ENCODE data around the gene YPEL5. TPM values are rescaled to one million over a fixed set of nuclear protein-coding genes. Genes with fewer than 3 reads are reported as not detected.

The YPEL5 gene
- total RNA-seq, 1 experiment from 2014 or later: 27.1 TPM

DNA sequence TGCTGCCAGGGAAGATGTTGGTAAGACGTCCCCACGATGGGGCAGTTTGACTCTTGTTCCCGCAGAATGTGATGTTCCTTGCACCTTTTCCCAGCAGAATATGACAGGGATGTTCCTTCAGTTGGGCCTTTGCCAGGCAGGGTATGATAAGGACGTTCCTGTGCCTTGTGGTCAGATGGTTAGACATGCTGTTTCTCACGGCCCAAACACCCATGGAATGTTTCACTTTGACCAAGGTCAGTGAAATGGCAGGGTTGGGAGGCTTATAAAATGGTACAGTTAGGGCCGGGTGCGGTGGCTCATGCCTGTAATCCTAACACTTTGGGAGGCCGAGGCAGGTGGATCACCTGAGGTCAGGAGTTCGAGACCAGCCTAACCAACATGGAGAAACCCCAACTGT, 40.3 kb upstream of the YPEL5 start:
- ATAC-seq (no peak), DNase-seq (ENCODE audit: low read depth, low spot score) (no peak)
- Histone ChIP-seq H3K4me2 (ENCODE audit: low read length) (no peak overlapping the region), H3K9me2 (ENCODE audit: insufficient read depth) (no peaks in the 10 kb centered on the region), H3K27ac (ENCODE audit: low read depth, low read length) (no peak overlapping the region), H3K79me2 (ENCODE audit: insufficient read depth, low read length) (no peaks in the 10 kb centered on the region), H3K4me1 (ENCODE audit: control insufficient read depth in 1 of 2, insufficient read depth in 2 of 2, low read length in 2 of 2) (no peaks in the 10 kb centered on the region), H3K4me3 (replicated peaks in 1 of 2; ENCODE audit: low read depth in 1 of 2, low read length in 2 of 2) (no peak overlapping the region), H3K9ac (ENCODE audit: low read length) (no peak overlapping the region), H3K9me3 (ENCODE audit: control insufficient read depth in 1 of 2, insufficient read depth in 1 of 2, low read depth in 1 of 2, low read length in 2 of 2) (no peaks in the 10 kb centered on the region), H4K20me1 (ENCODE audit: insufficient read depth) (no peaks in the 10 kb centered on the region), H3K27me3 (ENCODE audit: insufficient read depth, low read length) (peaks cover 14% of the 10 kb centered on the region; the same call in 1 of the 2 replicates), H2AFZ (ENCODE audit: low read depth, low read length, poor library complexity, severe bottlenecking) (no peak overlapping the region), H3K36me3 (ENCODE audit: control insufficient read depth in 1 of 2, insufficient read depth in 2 of 2, low read length in 2 of 2) (no peaks in the 10 kb centered on the region)
- POLR2A ChIA-PET: no interaction called here
- CTCF ChIA-PET: no interaction called here
- no peak for TF ChIP-seq RAD21 (IDR thresholded peaks at IDR 0.05; ENCODE audit: low read depth)
- no peak for TF ChIP-seq SP1 (IDR thresholded peaks at IDR 0.05; ENCODE audit: low read depth)
- no peak for TF ChIP-seq YY1 (IDR thresholded peaks at IDR 0.05; ENCODE audit: extremely low read depth, insufficient replicate concordance, low read depth, low read length)
- TF ChIP-seq JUND (IDR thresholded peaks at IDR 0.05): no peak
- TF ChIP-seq ZBTB33 (IDR thresholded peaks at IDR 0.05; ENCODE audit: extremely low read depth, insufficient replicate concordance, low read length): no peak
- no peak for TF ChIP-seq ELF1 (IDR thresholded peaks at IDR 0.05; ENCODE audit: borderline replicate concordance, low read depth)
- no peak for TF ChIP-seq ZFX (IDR thresholded peaks at IDR 0.05)
- no peak for TF ChIP-seq SIN3A (IDR thresholded peaks at IDR 0.05; ENCODE audit: low read depth)
- TF ChIP-seq TCF7L2 (IDR thresholded peaks at IDR 0.05; ENCODE audit: borderline replicate concordance, extremely low read depth, insufficient read depth, insufficient read length): no peak
- no peak for TF ChIP-seq POLR2A (IDR thresholded peaks at IDR 0.05; ENCODE audit: borderline replicate concordance, extremely low read depth, insufficient read depth, insufficient read length)
- TF ChIP-seq ZNF274 (IDR thresholded peaks at IDR 0.05; ENCODE audit: low read depth, low read length): no peak
- TF ChIP-seq CBX3 (IDR thresholded peaks at IDR 0.05; ENCODE audit: low read depth): no peak
- intact Hi-C loops (cut with micrococcal nuclease): no loop called here
- no TSS peak for BruUV-seq (replicated peaks)
- RAD21 ChIA-PET (ENCODE audit: low non-redundant PET in 1 of 2, low total read pairs in 2 of 2, uncharacterized antibody in 2 of 2, unreplicated experiment in 2 of 2): no interaction called here

Data from HCT116 (cell line).